ENCODE data around the gene MAP2.

Gene MAP2

DNA sequence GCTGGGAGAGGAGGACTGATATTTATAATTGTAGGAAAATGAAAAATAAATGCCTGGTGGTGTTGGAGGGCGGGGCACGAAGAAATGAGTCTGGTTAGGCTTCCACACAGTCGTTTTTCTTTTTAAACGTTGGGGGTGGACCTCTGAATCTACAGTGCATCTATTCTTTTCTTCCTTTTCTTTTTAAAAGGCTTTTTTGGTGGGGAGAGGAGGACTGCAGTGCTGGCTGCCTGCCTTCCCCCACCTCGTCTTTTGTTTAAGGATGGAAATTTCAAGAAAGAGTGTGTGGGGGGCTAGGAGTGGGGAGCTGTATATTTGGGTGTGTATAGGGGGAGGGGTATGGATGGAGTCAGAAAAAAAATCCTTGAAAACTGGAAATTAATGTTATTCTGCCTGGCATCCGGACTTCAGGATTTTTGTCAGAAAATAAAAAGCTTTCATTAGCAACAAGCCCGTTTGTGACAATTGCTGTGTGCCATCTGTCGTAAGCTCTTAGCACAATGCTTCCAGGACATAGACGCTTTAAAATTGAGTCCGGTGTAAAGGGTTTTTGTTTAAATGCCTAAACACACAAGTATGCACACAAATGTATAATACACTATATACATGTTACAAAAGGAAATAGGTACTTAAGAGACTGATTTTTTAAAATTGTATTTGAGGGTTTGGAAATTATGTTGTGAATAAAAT is 1.1 kb downstream of the MAP2 start:
- DNase-seq, result no peak

DNA sequence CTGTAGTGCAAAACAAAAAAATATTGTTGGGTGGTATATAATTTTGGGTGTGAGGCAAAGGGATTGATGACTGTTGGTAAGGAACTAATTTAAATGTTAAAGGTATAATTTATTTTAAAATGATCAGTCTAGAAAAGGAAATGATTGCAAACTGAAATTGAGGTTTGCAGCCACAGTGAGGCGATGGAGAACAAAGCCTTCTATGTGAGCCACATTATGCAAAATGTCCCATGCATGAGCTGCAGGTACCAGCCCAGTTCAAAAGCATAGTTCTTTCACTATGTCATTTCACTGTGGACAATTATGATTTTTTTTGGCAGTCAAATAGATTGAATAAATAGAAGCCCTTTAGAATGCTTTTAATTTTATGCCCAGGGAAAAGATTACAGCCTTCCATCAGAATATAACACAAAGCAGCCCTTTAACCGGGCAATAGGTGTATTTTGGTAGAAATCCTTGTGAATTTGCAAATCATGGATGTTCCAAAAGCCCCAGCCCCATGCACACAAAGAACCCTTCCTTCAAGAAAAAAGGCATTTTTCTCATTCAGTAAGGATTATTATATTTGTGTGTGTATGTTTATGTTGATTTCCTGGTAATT is 1.7 kb downstream of the MAP2 start:
- peak; percentile 44 for DNase-seq

DNA sequence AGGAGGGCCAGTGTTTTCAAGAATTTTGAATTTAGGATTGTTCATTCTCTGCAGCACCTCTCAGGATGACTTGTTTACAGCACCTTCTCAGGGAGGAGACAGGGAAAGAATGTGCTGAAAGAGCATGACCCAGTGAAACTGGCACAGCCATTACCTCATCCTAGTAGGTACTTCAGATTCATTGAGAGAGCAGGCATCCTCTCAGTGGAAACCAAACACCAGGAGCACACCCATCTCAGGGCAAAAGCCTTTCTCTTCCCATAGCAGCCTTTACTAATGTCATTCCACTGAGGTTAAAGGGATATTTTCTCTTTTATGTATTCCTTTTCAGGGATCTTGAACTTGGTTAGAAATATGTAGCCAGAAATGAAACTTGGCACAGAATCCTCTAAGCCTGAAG is 2.6 kb downstream of the MAP2 start:
- no peak for DNase-seq

DNA sequence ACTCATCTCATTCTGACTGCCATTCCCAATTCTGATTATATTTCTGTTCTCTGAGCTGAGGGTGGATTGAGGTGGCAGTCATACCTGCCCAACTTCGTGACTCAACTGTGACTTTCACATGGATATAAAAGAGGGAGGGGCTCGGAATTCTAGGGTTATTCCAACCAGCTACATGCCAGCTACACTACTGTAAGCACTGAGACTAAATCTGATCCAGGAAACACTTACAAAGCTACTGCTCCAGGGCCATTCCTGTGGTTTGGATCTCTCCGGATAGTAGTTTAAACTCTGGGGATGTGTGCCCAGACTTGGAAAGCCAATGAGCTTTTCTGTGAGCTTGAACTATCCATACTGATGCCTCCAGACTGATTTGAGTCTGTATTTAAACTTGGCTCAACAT is 7.9 kb downstream of the MAP2 start:
- peak; percentile 48 for DNase-seq

DNA sequence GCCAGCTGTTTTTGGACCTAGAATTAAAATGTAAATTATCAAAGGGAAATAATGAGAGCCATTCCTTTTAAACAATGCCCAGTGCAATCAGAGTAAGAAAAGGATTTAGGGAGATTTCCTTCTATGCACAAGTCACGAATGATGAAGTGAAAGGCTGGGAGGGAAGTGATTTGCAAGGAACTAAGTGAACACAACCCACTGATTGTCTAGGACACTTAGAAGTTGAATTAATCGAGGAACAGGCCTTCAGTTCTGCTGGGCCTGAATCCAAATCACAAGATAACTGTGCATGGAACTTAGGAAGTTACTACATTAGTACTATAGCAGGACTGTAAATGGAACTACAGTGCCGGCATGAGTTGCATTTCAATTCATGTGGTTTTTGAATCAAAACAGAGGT is 17.7 kb downstream of the MAP2 start:
- DNase-seq, result no peak

DNA sequence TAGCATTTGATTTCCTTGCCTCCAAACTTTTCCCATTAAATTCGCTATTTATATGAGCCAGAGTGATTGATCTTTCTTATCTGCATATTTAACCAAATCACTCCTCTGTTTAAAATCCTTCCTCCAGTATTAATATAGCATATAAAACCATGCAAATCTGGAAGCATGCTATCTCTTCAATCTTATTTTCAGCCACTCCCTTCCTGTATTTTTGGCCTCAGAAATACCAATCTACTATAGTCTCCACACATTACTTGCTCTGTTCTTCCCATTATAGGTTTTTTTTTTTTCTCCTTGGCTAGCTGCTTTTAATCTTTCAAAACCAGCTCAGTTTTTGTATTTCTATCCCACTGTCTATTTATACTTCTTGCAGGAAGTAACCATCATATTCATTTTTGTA is 19.1 kb downstream of the MAP2 start:
- no peak for DNase-seq

DNA sequence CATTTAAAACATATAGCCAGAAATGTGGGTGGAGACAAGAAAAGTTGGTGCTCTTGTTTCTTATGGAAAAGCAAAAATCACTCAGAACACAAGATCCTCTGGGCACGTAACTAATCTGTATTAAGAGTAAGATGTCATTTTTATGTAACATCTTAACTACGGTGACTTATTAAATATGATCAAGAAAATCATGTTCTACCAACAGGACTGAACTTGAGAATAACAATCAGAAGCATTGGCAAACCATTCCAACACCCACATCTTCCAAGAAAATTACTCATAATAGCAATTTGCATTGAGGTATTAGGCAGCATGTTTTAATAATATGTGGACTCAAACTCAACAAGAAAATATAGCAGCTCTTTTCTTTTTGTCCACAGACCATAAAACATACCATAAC is 21.6 kb downstream of the MAP2 start:
- DNase-seq, result no peak

DNA sequence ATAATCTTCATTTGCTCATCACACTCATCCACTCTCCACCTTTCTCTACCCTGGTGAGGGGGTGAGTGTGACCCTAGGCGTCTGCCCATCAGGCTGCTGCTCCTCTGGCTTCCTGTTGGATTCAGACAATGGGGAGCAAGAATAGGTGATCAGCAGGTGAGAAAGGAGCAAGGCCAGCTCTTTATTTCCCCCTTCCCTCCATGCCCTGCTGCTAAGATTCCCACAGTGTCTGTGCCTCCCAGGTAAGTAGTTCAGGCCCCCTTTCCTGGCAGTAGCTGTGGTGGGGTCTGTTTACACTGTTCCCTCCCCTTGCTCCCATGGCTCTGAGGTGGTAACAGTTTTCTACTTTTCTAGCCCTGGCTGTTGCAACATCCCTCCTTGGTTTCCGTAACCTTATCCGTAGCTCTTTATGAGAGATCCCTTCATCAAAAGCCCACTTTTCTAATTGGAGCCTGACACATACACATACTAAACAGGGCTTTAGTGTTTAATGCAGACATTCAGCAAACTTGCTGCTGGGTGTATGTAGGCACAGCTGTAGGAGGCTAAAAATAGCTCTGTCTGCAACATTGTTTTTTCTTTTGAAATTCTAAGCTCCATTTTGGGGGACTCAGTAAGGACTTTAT is 27.5 kb downstream of the MAP2 start:
- no peak for DNase-seq

DNA sequence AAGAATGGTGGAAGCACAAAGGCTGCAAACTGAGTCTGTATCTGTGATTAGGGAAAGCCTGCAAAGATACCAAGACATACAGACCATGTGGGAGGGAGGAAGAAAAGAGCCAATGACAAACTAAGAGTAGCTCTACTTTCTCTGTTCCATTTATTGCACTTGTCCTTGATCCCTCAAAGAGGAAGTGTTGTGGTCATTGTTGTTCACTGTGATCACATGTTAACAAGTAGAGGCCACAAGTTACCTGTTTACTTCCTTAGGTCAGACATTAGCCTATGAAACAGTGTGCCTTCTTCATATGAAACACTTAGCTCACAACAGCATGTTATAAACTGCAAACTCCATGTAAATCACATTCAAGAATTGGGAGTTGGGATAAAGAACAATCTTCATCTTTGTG is 32.6 kb downstream of the MAP2 start:
- DNase-seq, result no peak

DNA sequence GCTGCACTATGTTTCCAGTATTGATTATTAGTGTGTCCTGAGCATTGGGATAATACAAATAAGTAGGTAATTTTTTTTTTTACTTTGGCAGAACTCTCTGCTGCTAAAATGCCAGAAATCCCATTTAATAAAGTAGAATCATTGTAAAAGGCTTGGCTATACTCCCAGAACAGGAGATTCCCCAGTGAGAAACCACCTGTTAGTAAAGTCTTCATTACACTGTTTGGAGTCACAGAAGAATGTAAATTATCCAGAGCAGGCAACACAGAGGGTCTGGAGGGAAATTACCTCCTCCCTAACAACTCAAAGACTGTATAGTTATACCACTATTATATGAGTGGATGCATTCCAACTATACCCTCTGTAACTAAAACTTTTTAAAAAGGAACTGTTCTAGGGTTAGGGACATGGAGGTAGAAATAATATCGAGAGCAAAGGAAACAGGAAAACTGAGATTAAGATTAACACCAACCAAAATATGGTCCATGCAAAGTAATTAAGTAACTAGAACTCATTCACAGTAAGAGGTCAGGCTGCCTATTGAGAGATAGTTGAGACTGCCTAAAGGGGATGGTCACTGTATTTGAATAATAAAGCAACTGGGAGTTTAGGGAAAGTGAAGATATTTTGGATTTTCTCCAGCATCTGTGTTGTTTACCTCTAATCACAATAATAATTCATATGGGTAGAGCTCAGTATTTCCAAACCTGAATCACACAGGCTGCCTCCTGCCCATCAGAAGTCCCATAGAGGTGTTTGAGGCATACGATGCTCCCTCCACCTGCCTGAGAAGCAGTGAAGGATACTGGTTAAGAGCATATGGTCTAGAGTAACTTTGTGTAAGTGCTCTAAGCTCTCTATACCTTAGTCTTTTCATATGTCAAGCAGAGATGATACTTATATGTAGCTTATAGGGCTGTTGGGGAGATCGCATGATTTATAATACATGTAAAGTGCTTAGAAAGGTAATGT is 34.4 kb downstream of the MAP2 start:
- DNase-seq, result no peak

DNA sequence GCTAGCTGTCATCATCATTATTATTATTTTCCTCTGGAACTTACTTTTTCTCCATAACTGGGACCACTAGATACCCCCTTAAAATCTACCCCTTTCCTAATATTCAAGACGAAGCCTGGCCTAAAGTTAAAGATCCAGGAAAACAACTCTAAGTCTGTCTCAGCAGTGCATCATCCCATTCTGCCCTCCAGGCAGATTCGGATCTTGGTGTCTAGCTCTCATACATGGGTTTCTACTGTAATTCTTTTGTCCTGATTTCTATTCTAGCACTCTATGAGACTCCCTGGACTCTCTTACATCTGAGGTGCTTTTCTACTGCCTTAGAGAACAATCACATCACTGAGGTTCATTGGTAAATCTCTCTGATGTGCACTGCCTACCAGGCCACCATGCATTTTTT is 35.5 kb downstream of the MAP2 start:
- DNase-seq, result no peak

DNA sequence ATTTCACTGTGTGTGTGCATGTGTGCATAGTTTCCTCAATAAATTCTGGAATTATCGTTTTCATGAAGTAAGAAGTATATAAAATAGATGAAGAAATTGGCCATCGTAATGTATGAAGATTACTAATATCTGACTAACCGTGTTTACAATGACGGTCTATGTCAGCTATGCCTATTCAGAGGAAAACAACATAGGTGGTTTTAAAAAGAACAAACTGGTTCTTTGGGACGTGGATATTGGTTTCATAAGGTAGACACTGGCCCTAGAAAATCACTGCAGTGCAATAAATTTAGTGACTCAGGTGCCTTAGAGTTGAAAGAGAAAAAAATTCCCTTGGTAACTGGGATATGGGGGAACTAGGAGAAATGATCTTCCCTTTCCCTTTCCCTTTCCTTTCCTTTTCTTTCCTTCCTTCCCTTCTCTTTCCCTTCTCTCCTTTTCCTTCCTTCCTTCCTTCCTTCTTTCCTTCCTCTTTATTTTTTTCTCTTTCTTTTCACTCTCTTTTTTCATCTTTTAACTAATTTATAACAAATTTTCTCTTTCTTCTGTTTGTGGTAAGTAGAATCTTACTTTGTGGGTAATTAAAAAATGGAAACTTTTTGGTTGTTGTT is 36.4 kb downstream of the MAP2 start:
- DNase-seq, result no peak

DNA sequence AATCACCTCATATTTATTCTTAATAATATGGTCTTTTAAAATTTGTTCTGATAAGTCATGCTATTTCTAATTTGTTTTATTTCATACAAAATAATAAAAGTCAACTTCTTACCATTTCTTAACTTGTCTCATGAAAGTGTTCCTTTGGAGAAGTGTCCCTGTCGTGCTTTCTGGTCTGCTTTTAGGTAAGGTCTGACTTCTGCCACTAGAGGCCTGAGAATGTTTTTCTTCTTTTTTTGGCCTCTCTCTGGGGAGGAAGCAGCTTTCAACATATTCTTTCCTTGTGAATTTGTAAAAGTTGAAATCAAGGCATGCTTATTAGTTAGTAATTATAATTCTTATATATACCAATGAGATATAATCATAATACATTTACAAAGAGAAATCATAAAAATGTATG is 39.4 kb downstream of the MAP2 start:
- DNase-seq, result no peak

DNA sequence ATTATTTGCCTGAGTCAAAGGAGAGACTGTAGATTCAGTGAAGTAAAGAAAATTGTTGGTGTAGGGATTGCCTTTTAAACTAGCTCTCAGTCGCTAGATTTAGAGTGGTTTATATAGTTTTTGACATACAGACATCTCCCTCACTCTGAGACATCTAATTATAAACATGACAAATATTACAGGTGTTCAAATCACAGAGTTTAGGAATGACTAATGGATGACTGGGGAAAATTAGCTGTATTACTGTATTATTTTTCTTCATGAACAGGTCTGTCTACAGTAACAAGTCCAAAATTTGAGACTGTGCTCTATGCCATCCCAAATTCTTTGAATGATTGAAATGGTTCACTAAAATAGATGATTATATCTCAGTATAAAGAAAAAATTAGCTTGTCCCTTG is 40.0 kb downstream of the MAP2 start:
- DNase-seq, result no peak

DNA sequence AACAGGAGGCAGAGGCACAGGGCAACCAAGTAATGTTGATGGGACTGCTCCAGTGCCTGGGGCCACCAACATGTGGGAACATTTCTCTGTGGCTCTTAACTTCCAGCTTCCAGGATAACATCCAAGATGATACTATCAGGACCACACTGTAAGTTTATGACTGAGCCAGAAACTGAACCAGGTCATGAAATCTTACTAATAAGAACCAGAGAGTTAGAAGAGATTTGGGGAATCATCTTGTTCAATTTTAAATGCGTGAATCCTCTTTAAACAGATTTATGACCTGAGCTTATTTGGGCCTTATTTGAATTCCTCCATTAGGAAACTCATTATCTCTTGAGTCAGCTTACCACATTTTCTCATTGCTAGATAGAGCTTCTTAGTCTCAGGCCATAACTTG is 45.0 kb downstream of the MAP2 start:
- peak; percentile 18 for DNase-seq

DNA sequence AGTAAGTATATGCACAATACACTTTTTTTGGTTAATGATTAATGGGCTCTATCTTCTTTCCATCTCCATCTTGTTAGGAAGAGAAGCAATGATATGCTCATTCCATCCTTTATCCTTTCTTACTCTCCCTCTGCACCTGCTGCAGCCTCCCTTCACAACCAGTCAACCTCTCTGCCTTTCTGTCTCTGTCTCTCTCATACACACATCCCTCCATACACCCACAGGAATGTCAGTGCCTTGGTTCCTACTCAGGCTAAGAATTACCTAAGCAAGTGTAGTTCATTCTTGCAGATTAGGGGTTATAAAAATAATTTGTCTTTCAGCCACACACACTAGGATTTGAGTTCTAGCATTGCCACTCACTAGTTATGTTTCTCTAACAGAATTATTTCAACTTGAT is 45.6 kb downstream of the MAP2 start:
- no peak for DNase-seq

DNA sequence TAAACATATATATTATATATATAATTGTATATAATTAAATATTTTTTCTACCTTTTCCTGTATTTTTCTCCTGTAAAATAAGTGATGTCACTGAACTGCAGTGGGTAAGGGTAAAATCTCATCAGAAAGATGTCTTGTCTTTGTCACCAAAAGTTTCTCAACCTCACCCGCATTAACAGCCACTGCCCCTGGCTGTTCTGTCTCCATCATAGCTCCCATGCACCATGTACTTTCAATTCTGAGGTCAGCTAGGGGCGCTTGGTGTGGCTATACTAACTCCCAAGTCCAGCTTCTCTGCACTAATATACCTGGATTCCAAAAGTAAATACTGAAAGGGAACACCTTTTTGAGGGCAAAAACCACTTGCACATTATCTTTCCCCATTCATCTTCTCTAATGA is 46.6 kb downstream of the MAP2 start:
- DNase-seq, result no peak

DNA sequence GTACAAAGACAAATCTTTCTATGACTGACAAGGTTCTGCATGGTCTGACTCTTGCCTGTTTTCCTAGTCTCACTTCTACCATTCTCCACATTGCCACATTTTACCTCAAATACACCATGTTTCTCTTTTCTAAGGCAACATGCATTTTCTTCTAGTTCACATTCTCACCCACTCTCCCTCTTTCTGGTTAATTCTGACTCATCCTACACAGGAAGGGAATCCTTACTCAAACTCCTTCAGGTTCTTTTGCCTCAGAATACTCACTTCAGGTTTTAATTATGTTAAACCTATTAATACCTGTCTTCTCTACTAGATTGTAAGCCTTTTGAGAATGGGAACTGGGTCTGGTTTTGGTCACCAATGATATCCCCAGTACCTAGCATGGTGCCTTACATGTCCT is 47.2 kb downstream of the MAP2 start:
- peak; percentile 52 for DNase-seq

DNA sequence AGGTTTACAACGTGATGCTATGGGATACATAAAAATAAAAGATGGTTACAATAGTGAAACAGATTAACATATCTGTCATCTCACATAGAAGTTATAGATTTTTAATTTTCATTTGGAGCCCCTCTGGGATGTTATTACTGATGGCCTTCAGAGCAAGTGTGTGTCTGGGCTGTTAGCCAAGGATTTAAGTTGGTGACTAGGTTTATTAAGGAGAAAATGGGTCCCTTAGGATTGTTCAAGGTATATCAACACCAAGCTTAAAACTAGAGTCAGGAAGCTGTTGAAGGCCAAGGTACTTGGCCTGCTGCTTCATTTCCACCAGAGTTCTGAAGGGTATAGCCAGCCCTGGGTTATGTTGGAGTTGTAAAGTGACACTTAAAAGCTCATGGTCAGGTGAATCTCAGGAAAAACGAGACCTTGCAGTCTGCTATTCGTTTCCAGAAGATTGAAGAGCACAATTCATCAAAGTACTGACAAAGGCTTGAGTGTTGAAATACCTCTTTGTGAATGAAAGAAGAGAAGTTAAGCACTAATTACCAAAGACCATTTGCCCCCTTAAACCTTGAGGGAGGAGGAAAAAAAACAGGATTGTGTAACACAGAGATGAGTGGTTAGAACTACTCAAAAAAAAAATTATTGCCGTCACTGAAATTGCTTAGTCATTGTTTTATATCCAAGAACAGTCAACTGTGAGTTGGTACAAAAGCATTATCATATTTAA is 48.4 kb downstream of the MAP2 start:
- DNase-seq, result peak; percentile 72

DNA sequence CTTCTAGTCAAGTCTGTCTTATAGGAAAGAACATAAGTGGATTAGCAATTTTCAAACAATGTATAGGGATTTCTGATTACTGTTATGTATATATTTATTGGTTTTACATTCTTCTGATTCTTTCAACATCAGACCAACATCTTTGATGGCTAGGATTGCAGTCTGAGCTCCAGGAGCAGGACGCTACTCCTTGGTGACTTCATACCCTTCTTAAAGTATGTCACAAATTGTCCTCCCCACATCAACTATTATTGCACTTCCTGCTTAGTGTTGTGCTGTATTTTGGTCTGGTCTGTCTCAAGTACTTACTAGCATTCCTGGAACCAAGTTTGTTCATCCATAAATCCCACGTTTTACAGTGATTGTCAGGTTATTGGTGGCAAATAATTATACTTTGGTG is 49.0 kb downstream of the MAP2 start:
- DNase-seq, result peak; percentile 63

DNA sequence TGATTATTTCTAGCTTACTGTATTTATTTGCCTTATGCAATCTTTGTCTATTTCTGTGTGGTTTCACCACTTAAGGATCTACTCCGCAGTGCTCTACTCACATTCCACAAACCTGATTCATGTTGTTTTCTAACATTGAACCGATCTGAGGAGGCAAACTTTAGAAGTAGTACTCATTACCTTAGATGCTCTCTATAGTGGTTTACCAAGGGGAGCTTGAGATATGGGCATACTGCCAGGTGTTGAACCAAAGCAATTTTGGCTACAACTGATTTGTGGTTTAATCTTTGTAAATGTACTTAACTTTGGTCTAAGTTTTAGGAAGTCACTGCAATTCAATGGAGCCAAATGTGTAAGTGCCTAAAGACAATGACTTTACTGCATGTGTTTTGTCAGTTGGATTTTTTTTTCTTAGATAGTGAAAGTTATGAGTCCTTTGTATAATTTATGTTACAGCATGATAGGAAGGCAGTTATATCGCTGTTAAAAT is 50.1 kb downstream of the MAP2 start:
- peak; percentile 97 for DNase-seq

DNA sequence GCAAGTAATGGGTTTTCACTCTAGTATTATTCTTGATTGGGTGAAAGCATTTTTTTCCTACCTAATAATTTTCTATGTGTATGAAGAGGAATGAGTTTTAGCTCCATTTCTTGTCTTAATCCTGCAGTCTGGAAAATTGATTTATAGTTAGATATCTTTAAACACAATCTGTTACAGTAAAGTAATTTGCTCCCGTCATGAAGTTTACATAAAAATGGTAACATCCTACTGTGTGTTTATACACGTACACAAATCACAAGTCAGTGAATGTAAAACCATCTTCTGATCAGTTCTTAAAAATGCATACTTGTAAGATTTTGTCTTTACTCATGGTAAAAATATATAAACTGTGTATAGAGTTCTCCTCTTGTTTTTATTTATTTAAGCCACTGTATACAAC is 51.1 kb downstream of the MAP2 start:
- DNase-seq, result no peak

Data from fibroblast of skin of right biceps (primary cell).